ENCODE data around the gene PITX1. TPM values are rescaled to one million over a fixed set of nuclear protein-coding genes. Genes with fewer than 3 reads are reported as not detected.

The PITX1 gene
- total RNA-seq, 1 donor from 2014 or later, result not detected

GRCh38 chr5:135018457-135018856, 15.6 kb downstream of the PITX1 start:
- no peaks in the 10 kb centered on the region for H3K4me1 ChIP-seq
- no peak for TF ChIP-seq CTCF (IDR thresholded peaks at IDR 0.05)
- no peaks in the 10 kb centered on the region for H3K9me3 ChIP-seq
- H3K27me3 ChIP-seq, result no peaks in the 10 kb centered on the region
- no peak for ATAC-seq
- no peak overlapping the region for H3K4me3 ChIP-seq
- H3K36me3 ChIP-seq, result no peaks in the 10 kb centered on the region
- intact Hi-C loops (cut with DNase I), result no loop called here
- H3K27ac ChIP-seq, result no peak overlapping the region
- peak; percentile 36 for DNase-seq

- no peaks in the 10 kb centered on the region for H3K9me3 ChIP-seq
- intact Hi-C loops (cut with DNase I), result no loop called here
- DNase-seq, result peak; percentile 51
- ATAC-seq, result no peak
- no peaks in the 10 kb centered on the region for H3K27me3 ChIP-seq
- H3K36me3 ChIP-seq, result no peaks in the 10 kb centered on the region
- H3K27ac ChIP-seq, result no peak overlapping the region
- H3K4me3 ChIP-seq, result no peak overlapping the region
- H3K4me1 ChIP-seq, result no peaks in the 10 kb centered on the region
- TF ChIP-seq CTCF (IDR thresholded peaks at IDR 0.05), result no peak
These were observed 17.2 kb downstream of the PITX1 start for GRCh38 chr5:135016861-135017290.

- ATAC-seq, result no peak
- Histone ChIP-seq H3K4me3 (no peak overlapping the region), H3K36me3 (no peaks in the 10 kb centered on the region), H3K27me3 (no peaks in the 10 kb centered on the region), H3K27ac (no peak overlapping the region), H3K9me3 (no peaks in the 10 kb centered on the region), H3K4me1 (no peaks in the 10 kb centered on the region)
- intact Hi-C loops (cut with DNase I), result no loop called here
- TF ChIP-seq CTCF (IDR thresholded peaks at IDR 0.05), result no peak
- peak; percentile 20 for DNase-seq
These were observed 18.1 kb downstream of the PITX1 start for GRCh38 chr5:135015942-135016341.

- DNase-seq, result peak; percentile 50
- Histone ChIP-seq H3K4me1 (no peaks in the 10 kb centered on the region), H3K9me3 (no peaks in the 10 kb centered on the region), H3K4me3 (no peak overlapping the region), H3K36me3 (no peaks in the 10 kb centered on the region), H3K27me3 (no peaks in the 10 kb centered on the region), H3K27ac (no peak overlapping the region)
- no peak for TF ChIP-seq CTCF (IDR thresholded peaks at IDR 0.05)
- intact Hi-C loops (cut with DNase I), result no loop called here
- ATAC-seq, result no peak
These were observed 20.0 kb downstream of the PITX1 start for GRCh38 chr5:135013947-135014570.

- Histone ChIP-seq H3K27me3 (no peaks in the 10 kb centered on the region), H3K4me3 (no peak overlapping the region), H3K36me3 (no peaks in the 10 kb centered on the region), H3K27ac (no peak overlapping the region), H3K9me3 (no peaks in the 10 kb centered on the region), H3K4me1 (no peaks in the 10 kb centered on the region)
- intact Hi-C loops (cut with DNase I), result no loop called here
- DNase-seq (peak; percentile 17), ATAC-seq (no peak)
- no peak for TF ChIP-seq CTCF (IDR thresholded peaks at IDR 0.05)
These were observed 20.6 kb downstream of the PITX1 start for GRCh38 chr5:135013445-135013844.

- ATAC-seq, result no peak
- DNase-seq, result peak; percentile 41
- Histone ChIP-seq H3K4me3 (no peak overlapping the region), H3K27me3 (no peaks in the 10 kb centered on the region), H3K36me3 (no peaks in the 10 kb centered on the region), H3K27ac (no peak overlapping the region), H3K9me3 (no peaks in the 10 kb centered on the region), H3K4me1 (no peaks in the 10 kb centered on the region)
- no peak for TF ChIP-seq CTCF (IDR thresholded peaks at IDR 0.05)
- intact Hi-C loops (cut with DNase I), result no loop called here
These were observed 21.1 kb downstream of the PITX1 start for GRCh38 chr5:135012951-135013391.

Measured in upper lobe of right lung (tissue), 1 donor.